Lower leg skin (tissue), 3 donors: Measurements from ENCODE around the gene FCHO1.

Source experiments
- CTCF ChIP-seq, 3 donors: fragments of 450-650 bp; IDR thresholded peaks; one replicate each; pipeline ENCODE4 v1.5.1; 2016; ENCODE audit warnings: antibody characterized with exemption in 3 of 3, mild to moderate bottlenecking in 3 of 3, moderate library complexity in 2 of 3
- POLR2A ChIP-seq, 2 donors: fragments of 450-650 bp; IDR thresholded peaks; one replicate each; pipeline ENCODE4 v1.6.1; 2016 to 2017; ENCODE audit warnings: antibody characterized with exemption in 2 of 2, mild to moderate bottlenecking in 1 of 2, moderate library complexity in 1 of 2

GRCh38 chr19:17835182-17836006 lies 84.1 kb downstream of the FCHO1 start:
- TF ChIP-seq CTCF (IDR thresholded peaks at IDR 0.05) (no peak), POLR2A (IDR thresholded peaks at IDR 0.05) (no peak)
